Esophagus squamous epithelium (tissue), 5 donors: Measurements from ENCODE around the gene MEAF6. TPM values are rescaled to one million over a fixed set of nuclear protein-coding genes. Genes with fewer than 3 reads are reported as not detected.
A peak's percentile ranks its signal among the peaks of the same experiment; 100 is the strongest.

Experiments
- DNase-seq: peaks from one replicate; lab custom pipeline; 2025; lab: John Stamatoyannopoulos, UW
- H3K27ac ChIP-seq, 4 donors: fragments of 200-600 bp; sonication (generic); one replicate each; pipeline ENCODE4 v1.5.1; 2016 to 2019; ENCODE audit warnings: mild to moderate bottlenecking in 1 of 4
- H3K27me3 ChIP-seq, 4 donors: fragments of 200-600 bp; sonication (generic); 1 replicate in 3 of 4; 2 replicates in 1 of 4; pipeline versions ENCODE4 v1.5.1 to v1.6.0; 2017 to 2021; ENCODE audit warnings: antibody characterized with exemption in 1 of 4
- H3K36me3 ChIP-seq, 3 donors: fragments of 200-600 bp; sonication (generic); one replicate each; pipeline ENCODE4 v1.5.1; 2016 to 2019
- H3K4me1 ChIP-seq, 3 donors: fragments of 200-600 bp; sonication (generic); one replicate each; pipeline ENCODE4 v1.5.1; 2017 to 2019
- H3K4me3 ChIP-seq, 4 donors: fragments of 200-600 bp; sonication (generic); 1 replicate in 3 of 4; 2 replicates in 1 of 4; pipeline ENCODE4 v1.5.1; 2016 to 2019; ENCODE audit warnings: mild to moderate bottlenecking in 2 of 4, moderate library complexity in 1 of 4
- H3K9me3 ChIP-seq, 3 donors: fragments of 200-600 bp; sonication (generic); one replicate each; pipeline ENCODE4 v1.5.1; 2016 to 2019
- POLR2A ChIP-seq, 4 donors: fragments of 450-650 bp; IDR thresholded peaks; one replicate each; pipeline ENCODE4 v1.6.1; 2017; ENCODE audit warnings: antibody characterized with exemption in 4 of 4, mild to moderate bottlenecking in 4 of 4, moderate library complexity in 3 of 4
- WGBS, 2 donors: methylation state at CpG; one replicate each; pipeline ENCODE4 v1.1.5; 2018; 5-methylcytosine and 5-hydroxymethylcytosine counted together
- intact Hi-C: fragments of 100-400 bp; cut with DNase I; formaldehyde crosslinking; loops from one replicate; pipeline ENCODE4 v1.15.0; 2022
- total RNA-seq, 4 donors: library from RNA; depleted of rRNA; stranded (reverse); fragments of >200 nt; gene quantifications; one replicate each; pipeline ENCODE4 v1.1.0, GENCODE V29; 2016
- TF ChIP-seq, protein P1 (sequence below), 6 experiments: fragments of 450-650 bp in 4 of 6; fragments of 200-600 bp in 2 of 6; sonication (generic) in 2 of 6; IDR thresholded peaks; one replicate each; pipeline ENCODE4 v1.5.1; 2016 to 2019; ENCODE audit warnings: antibody characterized with exemption in 6 of 6, mild to moderate bottlenecking in 4 of 6, moderate library complexity in 4 of 6
- donor health status: DM: yes; HTN: yes; CAD: no.

MEAF6 gene
- total RNA-seq, 4 donors from 2014 or later, result 45.5 to 67.9 (median 56.5) TPM

- no peak for TF ChIP-seq POLR2A (IDR thresholded peaks at IDR 0.05)
- TF ChIP-seq, protein P1, sequence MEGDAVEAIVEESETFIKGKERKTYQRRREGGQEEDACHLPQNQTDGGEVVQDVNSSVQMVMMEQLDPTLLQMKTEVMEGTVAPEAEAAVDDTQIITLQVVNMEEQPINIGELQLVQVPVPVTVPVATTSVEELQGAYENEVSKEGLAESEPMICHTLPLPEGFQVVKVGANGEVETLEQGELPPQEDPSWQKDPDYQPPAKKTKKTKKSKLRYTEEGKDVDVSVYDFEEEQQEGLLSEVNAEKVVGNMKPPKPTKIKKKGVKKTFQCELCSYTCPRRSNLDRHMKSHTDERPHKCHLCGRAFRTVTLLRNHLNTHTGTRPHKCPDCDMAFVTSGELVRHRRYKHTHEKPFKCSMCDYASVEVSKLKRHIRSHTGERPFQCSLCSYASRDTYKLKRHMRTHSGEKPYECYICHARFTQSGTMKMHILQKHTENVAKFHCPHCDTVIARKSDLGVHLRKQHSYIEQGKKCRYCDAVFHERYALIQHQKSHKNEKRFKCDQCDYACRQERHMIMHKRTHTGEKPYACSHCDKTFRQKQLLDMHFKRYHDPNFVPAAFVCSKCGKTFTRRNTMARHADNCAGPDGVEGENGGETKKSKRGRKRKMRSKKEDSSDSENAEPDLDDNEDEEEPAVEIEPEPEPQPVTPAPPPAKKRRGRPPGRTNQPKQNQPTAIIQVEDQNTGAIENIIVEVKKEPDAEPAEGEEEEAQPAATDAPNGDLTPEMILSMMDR (IDR thresholded peaks at IDR 0.05), result no peak
- Histone ChIP-seq H3K27ac (no peak overlapping the region), H3K4me3 (no peak overlapping the region), H3K9me3 (no peaks in the 10 kb centered on the region), H3K36me3 (peaks cover 0 to 17% (median 0%) of the 10 kb centered on the region in 3 donors), H3K4me1 (peaks cover 0 to 24% (median 7%) of the 10 kb centered on the region in 3 donors), H3K27me3 (no peaks in the 10 kb centered on the region)
- intact Hi-C loops, result loop anchor here (10.0 kb wide), 1 partner anchor 126 kb away; no protein-coding TSS in a partner anchor
- DNase-seq, result no peak
- 83 to 90% methylated on average over 1 to 7 of the region's 7 CpGs for WGBS, 2 donors
Measured at GRCh38 chr1:37559080-37559479, 44.5 kb upstream of the MEAF6 start.

- peaks cover 0 to 17% (median 0%) of the 10 kb centered on the region in 3 donors for H3K36me3 ChIP-seq
Measured at GRCh38 chr1:37558411-37558810, 43.8 kb upstream of the MEAF6 start.

DNA sequence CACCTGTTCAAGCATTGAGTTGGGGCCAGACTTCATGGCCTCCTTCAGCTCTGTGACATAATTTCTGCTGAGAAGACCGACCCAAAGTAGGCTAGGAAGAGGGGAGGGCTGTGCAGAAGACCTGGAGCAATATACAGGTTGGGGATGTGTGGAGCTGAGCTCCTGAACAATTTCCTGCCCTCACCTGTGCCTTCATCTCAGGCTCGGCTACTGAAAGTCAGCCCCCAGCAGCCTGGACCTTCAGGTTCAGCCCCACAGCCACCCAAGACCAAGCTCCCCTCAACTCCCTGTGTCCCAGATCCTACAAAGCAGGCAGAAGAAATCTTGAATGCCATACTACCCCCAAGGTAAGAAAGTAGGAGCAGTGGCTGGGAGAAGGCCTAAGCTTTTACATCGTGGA, 42.8 kb upstream of the MEAF6 start:
- Histone ChIP-seq H3K27me3 (no peaks in the 10 kb centered on the region), H3K36me3 (peaks cover 0 to 16% (median 0%) of the 10 kb centered on the region in 3 donors), H3K27ac (peak overlapping the region in 2 of 4 donors; percentile 50 to 65), H3K9me3 (no peaks in the 10 kb centered on the region), H3K4me1 (peaks cover 7 to 36% (median 17%) of the 10 kb centered on the region in 3 donors), H3K4me3 (peak overlapping the region in 3 of 4 donors; percentile 31 to 61 (median 32))
- TF ChIP-seq, protein P1 (IDR thresholded peaks at IDR 0.05), result no peak
- no peak for TF ChIP-seq POLR2A (IDR thresholded peaks at IDR 0.05)
- intact Hi-C loops, result loop anchor here (10.0 kb wide), 1 partner anchor 127 kb away; no protein-coding TSS in a partner anchor
- 86% methylated on average over 1 of the region's 3 CpGs for WGBS, 2 donors
- no peak for DNase-seq

More at GRCh38 chr1:37558411-37558810, 43.8 kb upstream of the MEAF6 start:
- 74 to 92% methylated on average over 1 of the region's 1 CpG for WGBS, 2 donors
- H3K4me3 ChIP-seq, result no peak overlapping the region
- DNase-seq, result no peak
- no peaks in the 10 kb centered on the region for H3K9me3 ChIP-seq
- peaks cover 0 to 26% (median 7%) of the 10 kb centered on the region in 3 donors for H3K4me1 ChIP-seq
- intact Hi-C loops, result loop anchor here (10.0 kb wide), 1 partner anchor 126 kb away; no protein-coding TSS in a partner anchor
- TF ChIP-seq, protein P1 (IDR thresholded peaks at IDR 0.05), result no peak
- no peak for TF ChIP-seq POLR2A (IDR thresholded peaks at IDR 0.05)
- no peaks in the 10 kb centered on the region for H3K27me3 ChIP-seq
- no peak overlapping the region for H3K27ac ChIP-seq

- TF ChIP-seq, protein P1 (IDR thresholded peaks at IDR 0.05), result no peak
- TF ChIP-seq POLR2A (IDR thresholded peaks at IDR 0.05), result no peak
- peak within 1 kb of the TSS in 3 of 4 donors; percentile 31 to 61 (median 32) for H3K4me3 ChIP-seq
- WGBS, 2 donors, result 11 to 36% methylated on average over 14 to 18 of the region's 31 CpGs
- intact Hi-C loops, result loop anchor here (10.0 kb wide), 1 partner anchor 128 kb away; no protein-coding TSS in a partner anchor
- peaks cover 0 to 16% (median 0%) of the 10 kb centered on the region in 3 donors for H3K36me3 ChIP-seq
- H3K9me3 ChIP-seq, result no peaks in the 10 kb centered on the region
- DNase-seq, result no peak
- no peaks in the 10 kb centered on the region for H3K27me3 ChIP-seq
- H3K27ac ChIP-seq, result peak within 1 kb of the TSS in 3 of 4 donors; percentile 33 to 65 (median 50)
- peaks cover 7 to 43% (median 20%) of the 10 kb centered on the region in 3 donors for H3K4me1 ChIP-seq
Measured at GRCh38 chr1:37556712-37557196, 42.2 kb upstream of the MEAF6 start, which contains the start of gene DNALI1. TSS of gene DNALI1 (plus strand) at chr1:37556940. CDS start at chr1:37556995, 55 bp downstream.
